GM12864 (cell line): ENCODE data around the gene STAG2.
A peak's percentile ranks its signal among the peaks of the same experiment; 100 is the strongest.
"Not testable (repeated sequence)": the region's sequence is repeated elsewhere in the genome, so short reads cannot be mapped to it uniquely, and the experiment has no call there.

ENCODE experiments used
- DNase-seq: peaks from one replicate; pipeline ENCODE4 v3.0.0-alpha.2; 2011; ENCODE audit warnings: low read depth
- H3K4me3 ChIP-seq: 2 replicates; pipeline ENCODE4 v1.5.1; 2011; ENCODE audit warnings: mild to moderate bottlenecking, low read depth, low read length, control low read depth
- TF ChIP-seq, protein P1 (sequence below): IDR thresholded peaks from 2 replicates; pipeline ENCODE4 v1.5.1; 2011; ENCODE audit warnings: low read depth, mild to moderate bottlenecking, moderate library complexity, low read length, control low read depth, inconsistent platforms; ENCODE audit errors: missing control alignments

The STAG2 gene

DNA sequence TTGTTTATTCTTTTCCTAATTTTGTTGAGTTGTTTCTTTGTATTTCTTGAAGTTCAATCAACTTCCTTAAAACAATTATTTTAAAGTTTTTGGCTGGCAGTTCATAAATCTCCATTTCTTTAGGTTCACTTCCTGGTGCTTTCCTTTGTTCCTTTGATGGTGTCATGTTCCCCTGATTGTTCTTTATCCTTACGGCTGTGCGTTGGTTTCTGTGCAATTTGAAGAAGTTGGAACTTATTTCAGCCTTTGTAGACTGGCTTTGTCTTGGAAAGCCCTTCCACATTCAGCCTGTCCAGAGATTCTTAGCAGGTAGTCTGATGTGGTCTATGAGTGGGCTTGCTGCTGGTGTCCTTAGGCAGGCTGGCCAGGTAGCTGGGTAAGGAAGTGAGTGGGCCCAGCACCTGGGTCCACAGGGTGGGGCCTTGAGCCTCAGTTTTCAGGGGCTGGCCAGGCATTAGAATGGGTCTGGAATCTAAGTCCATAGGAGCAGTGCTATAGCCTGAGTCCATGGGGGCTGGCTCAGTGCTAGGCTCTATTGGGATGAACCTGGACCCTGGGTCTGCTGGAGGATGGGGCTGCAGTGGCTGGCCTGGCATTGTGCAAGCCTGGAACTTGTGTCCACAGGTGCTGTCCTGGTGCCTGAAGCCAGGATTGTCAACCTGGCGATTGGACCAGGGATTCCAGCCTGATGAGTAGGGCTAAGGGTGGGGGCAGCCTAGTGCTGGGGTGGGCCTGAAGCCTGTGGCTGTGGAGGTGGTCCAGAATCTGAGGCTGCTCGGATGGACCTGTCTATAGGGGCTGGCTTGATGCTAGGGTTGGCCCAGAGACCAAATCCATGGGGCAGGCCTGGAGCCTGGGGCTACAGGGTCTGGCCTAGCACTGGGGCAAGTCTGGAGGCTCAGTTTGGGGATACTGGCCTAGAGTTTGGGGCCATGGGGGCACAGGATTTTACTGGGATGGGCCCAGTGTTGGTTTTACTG is 152.4 kb downstream of the STAG2 start:
- TF ChIP-seq, protein P1, sequence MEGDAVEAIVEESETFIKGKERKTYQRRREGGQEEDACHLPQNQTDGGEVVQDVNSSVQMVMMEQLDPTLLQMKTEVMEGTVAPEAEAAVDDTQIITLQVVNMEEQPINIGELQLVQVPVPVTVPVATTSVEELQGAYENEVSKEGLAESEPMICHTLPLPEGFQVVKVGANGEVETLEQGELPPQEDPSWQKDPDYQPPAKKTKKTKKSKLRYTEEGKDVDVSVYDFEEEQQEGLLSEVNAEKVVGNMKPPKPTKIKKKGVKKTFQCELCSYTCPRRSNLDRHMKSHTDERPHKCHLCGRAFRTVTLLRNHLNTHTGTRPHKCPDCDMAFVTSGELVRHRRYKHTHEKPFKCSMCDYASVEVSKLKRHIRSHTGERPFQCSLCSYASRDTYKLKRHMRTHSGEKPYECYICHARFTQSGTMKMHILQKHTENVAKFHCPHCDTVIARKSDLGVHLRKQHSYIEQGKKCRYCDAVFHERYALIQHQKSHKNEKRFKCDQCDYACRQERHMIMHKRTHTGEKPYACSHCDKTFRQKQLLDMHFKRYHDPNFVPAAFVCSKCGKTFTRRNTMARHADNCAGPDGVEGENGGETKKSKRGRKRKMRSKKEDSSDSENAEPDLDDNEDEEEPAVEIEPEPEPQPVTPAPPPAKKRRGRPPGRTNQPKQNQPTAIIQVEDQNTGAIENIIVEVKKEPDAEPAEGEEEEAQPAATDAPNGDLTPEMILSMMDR: no peak
- DNase-seq: no peak

DNA sequence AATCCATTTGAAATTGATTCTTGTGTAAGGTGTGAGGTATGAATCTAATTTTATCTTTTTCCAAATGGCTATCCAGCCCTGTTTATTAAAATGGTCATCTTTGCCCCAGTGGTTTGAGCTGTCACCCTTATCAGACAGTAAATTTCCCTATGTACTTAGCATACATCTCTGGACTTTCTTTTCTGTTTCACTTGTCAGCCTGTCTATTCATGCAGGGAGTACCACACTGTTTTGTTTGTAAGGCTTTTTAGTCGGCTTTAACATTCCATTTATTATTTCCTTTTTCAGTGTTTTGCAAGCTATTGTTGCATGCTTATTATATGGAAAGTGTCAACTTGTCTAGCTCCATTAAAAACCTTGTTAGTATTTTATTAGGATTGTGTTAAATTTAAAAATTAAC is 155.8 kb downstream of the STAG2 start:
- TF ChIP-seq, protein P1: no peak
- no peak for DNase-seq
- no peak overlapping the region for H3K4me3 ChIP-seq

More for the DNA sequence above, 152.4 kb downstream of the STAG2 start:
- no peak overlapping the region for H3K4me3 ChIP-seq

DNA sequence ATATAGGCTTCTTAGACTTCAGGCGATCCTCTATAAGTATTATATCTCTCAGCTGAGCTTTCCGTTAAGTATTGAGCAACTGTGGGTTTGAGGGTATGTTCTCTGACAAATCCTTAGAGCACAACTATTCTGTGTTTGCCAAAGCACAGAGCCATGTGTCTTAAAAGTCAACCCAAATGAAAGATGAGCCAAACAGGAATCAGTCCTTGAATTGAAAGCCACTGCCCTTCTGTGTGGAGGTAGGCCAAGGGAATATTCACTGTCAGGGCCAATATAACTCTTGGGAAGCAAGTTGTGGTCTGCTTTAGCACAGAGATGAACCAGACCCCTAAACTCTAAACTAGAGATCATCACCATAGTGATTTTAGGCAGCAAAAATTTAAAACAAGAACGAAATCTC is 164.0 kb downstream of the STAG2 start:
- DNase-seq: no peak
- no peak overlapping the region for H3K4me3 ChIP-seq
- TF ChIP-seq, protein P1: no peak

DNA sequence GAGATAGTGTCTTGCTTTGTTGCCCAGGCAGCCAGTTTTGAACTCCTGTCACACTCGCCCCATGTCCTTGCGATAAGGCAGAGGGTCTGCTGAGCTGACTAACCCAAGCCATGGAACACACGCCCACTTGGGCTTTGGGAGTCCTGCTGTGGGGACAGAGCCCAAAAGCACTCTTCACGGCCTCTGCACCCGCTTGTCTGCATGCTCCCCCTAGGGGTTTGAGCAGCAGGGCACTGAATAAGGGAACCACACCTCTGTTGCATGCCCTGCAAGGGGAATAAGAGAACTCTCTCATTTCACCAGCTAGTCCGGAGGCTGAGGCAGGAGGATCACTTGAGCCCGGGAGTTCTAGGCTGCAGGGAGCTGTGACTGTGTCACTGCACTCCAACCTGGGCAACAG is 166.0 kb downstream of the STAG2 start:
- H3K4me3 ChIP-seq: no peak overlapping the region
- DNase-seq: no peak
- TF ChIP-seq, protein P1: peak; percentile 20

DNA sequence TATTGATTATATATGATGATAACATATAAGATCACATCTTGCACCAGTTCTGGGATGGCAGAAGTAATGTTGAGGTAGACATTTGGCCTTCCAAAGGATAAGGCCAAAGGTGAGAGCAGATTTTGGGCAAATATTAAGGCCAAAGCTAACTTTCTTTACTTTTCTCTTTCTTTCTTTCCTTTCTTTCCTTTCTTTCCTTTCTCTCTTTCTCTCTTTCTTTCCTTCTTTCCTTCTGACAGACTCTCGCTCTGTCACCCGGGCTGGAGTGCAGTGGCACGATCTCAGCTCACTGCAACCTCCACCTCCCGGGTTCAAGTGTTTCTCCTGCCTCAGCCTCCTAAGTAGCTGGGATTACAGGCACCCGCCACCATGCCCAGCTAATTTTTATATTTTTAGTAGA is 170.9 kb downstream of the STAG2 start:
- not testable (repeated sequence) for DNase-seq, H3K4me3 ChIP-seq

DNA sequence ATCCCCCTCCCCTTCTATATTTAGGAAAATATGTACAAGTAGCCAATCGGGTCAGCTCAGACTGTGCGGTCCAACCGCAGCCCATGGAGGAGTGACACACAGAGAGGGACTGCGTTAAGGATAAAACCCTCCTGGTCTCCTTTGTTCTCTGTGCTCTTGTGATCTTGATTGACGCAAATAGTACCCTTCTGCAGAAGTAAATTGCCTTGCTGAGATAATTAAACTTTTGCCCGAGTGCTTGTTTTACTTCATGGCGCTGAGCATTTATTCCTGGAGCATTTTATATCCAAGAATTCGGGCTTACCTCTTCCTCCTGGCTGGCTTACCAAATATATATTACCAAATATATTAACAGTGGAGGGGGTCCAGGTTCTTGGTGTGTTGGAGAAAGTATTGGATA is 184.2 kb downstream of the STAG2 start:
- TF ChIP-seq, protein P1: no peak
- DNase-seq: no peak
- no peak overlapping the region for H3K4me3 ChIP-seq

DNA sequence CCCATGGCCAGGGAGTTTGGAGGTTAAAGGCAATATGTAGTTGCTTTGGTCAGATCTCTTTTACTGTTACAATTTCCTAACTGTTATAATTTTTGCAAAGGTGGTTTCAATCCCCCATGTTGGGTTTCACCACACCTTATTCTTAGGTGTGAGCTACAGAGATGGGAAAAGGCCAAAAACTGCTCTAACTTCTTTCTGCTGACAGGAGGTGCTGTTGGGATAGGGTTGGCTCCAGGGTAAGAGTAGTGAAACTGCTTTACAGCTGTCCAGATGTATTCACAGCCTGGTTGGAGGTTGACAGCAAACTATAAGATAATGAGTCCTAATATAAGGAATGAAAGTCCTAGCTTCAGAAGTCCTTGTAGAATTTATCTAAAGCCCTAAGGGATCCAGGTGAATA is 189.7 kb downstream of the STAG2 start:
- TF ChIP-seq, protein P1: no peak
- H3K4me3 ChIP-seq: no peak overlapping the region
- DNase-seq: no peak
